Islet precursor cell (in vitro differentiated cells): ENCODE results near the gene SLC44A2.

Experiments
- DNase-seq: peaks from one replicate; pipeline ENCODE4 v3.0.0-alpha.2; 2018

SLC44A2 gene

GRCh38 chr19:10683582-10683981 is 58.2 kb downstream of the SLC44A2 start:
- no peak for DNase-seq

- DNase-seq = no peak
Observed at GRCh38 chr19:10685210-10685609, 59.9 kb downstream of the SLC44A2 start.

GRCh38 chr19:10686193-10686592 is 60.8 kb downstream of the SLC44A2 start:
- no peak for DNase-seq

- DNase-seq = no peak
Observed at GRCh38 chr19:10686661-10687517, 61.5 kb downstream of the SLC44A2 start.

- DNase-seq = no peak
Observed at GRCh38 chr19:10687518-10688288, 62.4 kb downstream of the SLC44A2 start.

GRCh38 chr19:10688545-10689280 is 63.4 kb downstream of the SLC44A2 start:
- DNase-seq = no peak

GRCh38 chr19:10690341-10690781 is 65.0 kb downstream of the SLC44A2 start:
- DNase-seq = no peak

GRCh38 chr19:10691178-10691881 is 66.0 kb downstream of the SLC44A2 start:
- DNase-seq = no peak

GRCh38 chr19:10691883-10692282 is 66.5 kb downstream of the SLC44A2 start:
- DNase-seq = no peak

- DNase-seq = no peak
Observed at GRCh38 chr19:10692673-10693264, 67.4 kb downstream of the SLC44A2 start.
